Spleen (tissue), 7 donors: ENCODE data around the gene RFFL.

ENCODE experiments used
- POLR2AphosphoS5 ChIP-seq, 3 donors: sonication (generic); formaldehyde crosslinking; IDR thresholded peaks; one replicate each; pipeline ENCODE4 v1.5.1; 2017; ENCODE audit warnings: antibody characterized with exemption in 3 of 3
- TF ChIP-seq, protein P1 (sequence below), 11 experiments: fragments of 200-600 bp in 7 of 11; fragments of 450-650 bp in 4 of 11; sonication (generic) in 4 of 11; IDR thresholded peaks in 8 of 11; conservative IDR thresholded peaks in 3 of 11; 1 replicate in 7 of 11; 2 replicates in 4 of 11; pipeline versions ENCODE4 v1.4.0 to v1.8.0; 2016 to 2021; ENCODE audit warnings: antibody characterized with exemption in 11 of 11, inconsistent platforms in 4 of 11, mild to moderate bottlenecking in 1 of 11
- donor health status: DM: no; HTN: no; CAD: no; lungs with moderate emphysema.
- donor health status: DM: no; HTN: no; CAD: no.
- donor health status: DM: no; HTN: no; CAD: no.

DNA sequence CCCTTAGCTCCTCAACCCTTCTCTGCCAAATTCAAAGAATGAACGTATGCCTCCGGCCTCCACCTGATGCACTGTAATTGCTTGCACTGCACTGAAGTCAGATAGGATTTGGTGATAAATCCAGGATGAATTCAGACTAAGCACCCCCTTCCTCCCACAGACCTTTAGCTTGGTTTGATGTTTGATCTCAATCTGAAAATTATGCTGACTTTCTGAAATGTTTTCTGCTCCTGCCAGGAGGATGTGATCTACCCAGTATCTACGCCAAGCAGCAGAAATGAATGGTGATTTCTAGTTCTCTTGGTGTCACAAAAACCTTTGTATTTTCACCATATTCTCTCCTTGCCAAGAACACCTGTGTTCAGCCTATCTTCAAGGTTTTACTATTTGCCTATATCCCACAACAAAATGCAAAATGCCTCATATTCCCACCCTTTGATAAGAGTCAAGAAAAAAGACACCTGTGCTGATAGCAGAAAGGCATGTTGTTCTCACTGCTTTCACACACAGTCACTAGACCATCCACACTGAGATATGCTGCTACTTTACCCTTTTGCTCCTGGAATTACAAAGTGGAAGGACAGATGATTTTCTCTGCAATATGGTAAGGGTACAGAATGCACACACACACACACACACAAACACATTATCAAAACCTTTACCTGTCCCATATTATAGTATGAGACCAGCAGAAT is 14.7 kb downstream of the RFFL start:
- TF ChIP-seq, protein P1, sequence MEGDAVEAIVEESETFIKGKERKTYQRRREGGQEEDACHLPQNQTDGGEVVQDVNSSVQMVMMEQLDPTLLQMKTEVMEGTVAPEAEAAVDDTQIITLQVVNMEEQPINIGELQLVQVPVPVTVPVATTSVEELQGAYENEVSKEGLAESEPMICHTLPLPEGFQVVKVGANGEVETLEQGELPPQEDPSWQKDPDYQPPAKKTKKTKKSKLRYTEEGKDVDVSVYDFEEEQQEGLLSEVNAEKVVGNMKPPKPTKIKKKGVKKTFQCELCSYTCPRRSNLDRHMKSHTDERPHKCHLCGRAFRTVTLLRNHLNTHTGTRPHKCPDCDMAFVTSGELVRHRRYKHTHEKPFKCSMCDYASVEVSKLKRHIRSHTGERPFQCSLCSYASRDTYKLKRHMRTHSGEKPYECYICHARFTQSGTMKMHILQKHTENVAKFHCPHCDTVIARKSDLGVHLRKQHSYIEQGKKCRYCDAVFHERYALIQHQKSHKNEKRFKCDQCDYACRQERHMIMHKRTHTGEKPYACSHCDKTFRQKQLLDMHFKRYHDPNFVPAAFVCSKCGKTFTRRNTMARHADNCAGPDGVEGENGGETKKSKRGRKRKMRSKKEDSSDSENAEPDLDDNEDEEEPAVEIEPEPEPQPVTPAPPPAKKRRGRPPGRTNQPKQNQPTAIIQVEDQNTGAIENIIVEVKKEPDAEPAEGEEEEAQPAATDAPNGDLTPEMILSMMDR (IDR thresholded peaks at IDR 0.05 in 8 of 11, conservative IDR thresholded peaks at IDR 0.05 in 3 of 11): no peak
- TF ChIP-seq POLR2AphosphoS5 (IDR thresholded peaks at IDR 0.05): no peak
